Mesenteric fat pad (tissue), 1 donor: ENCODE data around the gene TRIM38. TPM values are rescaled to one million over a fixed set of nuclear protein-coding genes. Genes with fewer than 3 reads are reported as not detected.
"Not testable (repeated sequence)": the region's sequence is repeated elsewhere in the genome, so short reads cannot be mapped to it uniquely, and the experiment has no call there.

Experiments
- DNase-seq: peaks from one replicate; pipeline ENCODE4 v3.0.0-alpha.2; 2020; ENCODE audit warnings: low spot score
- long read RNA-seq: library from polyadenylated mRNA; unstranded; transcript quantifications from one replicate; pipeline ENCODE4 v2.0.0, GENCODE V29; 2020
- total RNA-seq: library from RNA; stranded (reverse); fragmentation: NEBNext Ultra II Directional; extraction: Animal tissue kit (Norgen Biotek cat#: 25700); gene quantifications from one replicate; pipeline ENCODE4 v1.2.1, GENCODE V29; 2021
- donor health status: DM: yes; HTN: yes; CAD: no.

Gene TRIM38
- total RNA-seq: 11.5 TPM
- long read RNA-seq, full-length matches to known transcripts: 32 of 58 reads
- long read RNA-seq, partial matches to known transcripts: 5 of 58 reads
- long read RNA-seq, other reads (novel, unspliced or antisense): 21 of 58 reads

- DNase-seq: no peak
These were observed at the start of gene TRIM38 for GRCh38 chr6:25962149-25963127. Gene TRIM38, plus strand, starts transcription at chr6:25962802. Its CDS starts 3,721 bp downstream, at chr6:25966523.

DNA sequence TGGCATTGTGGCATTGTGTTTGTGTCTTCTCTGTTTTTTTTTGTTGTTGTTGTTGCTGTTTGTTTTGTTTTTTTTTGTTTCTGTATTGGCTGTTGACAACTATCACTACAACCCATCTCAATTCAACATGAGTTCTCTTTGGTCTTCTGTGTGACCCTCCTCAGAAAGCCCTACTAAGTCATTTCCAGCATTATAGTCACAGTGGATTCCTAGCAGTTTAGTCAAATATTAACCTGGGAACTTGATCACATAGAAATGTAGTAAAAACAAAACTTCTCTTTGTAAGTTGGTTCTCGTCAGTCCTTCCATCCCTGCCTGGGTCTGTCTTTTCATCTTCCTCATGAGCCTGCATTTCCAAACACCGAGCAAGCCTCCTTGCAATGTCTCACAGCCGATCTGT is 48.9 kb upstream of the TRIM38 start:
- DNase-seq: no peak

DNA sequence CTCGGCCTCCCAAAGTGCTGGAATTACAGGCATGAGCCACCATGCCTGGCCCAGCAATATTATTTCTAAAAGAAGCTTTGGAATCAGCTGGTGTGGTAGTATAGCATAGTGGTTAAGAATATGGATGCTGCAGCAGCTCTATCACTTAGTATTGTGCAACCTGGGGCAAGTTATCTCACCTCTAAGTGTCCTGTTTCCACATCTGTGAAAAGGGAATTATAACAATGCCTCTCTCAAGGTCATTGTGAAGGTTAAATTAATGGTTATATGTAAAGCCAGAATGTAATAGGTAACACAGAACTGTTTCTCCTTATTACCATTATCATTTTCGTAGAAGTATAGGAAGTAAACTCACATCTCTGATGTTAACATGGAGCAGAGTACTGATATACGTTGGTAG is 46.3 kb upstream of the TRIM38 start:
- no peak for DNase-seq

DNA sequence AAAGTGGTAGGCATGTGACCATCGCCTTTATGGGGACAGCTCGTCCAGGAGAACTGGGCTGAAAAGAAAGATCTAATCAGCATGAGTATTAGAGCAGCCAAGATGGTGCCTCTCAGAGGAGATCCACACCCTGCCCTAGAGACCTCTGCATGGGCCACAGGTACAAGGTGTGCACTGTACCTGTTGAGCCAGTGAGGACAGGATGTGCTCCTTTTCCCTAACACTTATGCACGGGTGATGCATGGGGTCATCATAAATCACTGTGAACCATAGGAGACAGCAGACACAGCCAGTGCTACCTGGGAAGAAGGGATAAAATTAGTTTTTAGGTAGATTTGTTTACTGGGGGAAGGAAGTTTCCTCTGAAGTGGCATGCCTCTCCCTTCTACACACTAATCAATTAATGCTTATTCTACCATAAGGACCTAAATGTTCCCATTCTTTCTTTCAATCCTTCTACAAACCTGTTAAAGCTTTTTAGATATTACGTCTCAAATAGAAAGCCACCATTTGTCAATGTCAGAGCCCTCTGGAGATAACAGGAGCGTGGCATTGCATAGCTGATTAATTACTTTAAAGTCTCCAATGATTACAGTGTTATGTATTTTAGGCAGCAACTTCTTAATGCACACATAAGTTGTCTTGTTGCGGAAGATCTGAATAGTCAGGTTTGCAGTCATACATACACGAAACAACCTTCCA is 45.7 kb upstream of the TRIM38 start:
- no peak for DNase-seq

DNA sequence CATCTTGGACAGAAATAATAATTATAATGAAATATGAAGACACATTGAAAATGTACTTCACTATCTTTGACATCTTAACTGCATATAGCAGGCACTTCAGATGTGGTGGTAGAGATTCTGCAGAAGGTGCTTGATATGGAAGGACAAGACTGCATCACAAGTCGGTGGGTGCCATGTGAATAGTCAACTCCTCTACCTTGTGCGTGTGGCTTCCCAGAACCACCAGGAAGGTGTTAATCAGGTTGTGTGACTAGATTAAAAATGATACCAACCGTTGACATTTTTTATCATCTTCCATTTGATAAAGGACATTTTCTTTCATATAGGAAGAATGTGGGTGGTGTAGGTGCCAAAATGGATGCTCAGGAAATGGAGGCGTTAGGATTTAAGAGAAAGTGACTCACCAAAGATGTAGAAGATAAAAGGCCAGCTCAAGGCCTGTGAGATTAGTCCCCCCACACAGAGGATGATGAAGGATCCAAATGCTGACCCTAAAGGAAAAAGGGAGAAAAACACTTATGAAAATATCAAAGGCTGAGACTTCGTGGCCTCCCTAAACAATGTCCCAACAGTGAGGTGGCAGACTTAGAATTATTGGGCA is 44.4 kb upstream of the TRIM38 start:
- no peak for DNase-seq

GRCh38 chr6:25919657-25920056 is 42.9 kb upstream of the TRIM38 start:
- no peak for DNase-seq

DNA sequence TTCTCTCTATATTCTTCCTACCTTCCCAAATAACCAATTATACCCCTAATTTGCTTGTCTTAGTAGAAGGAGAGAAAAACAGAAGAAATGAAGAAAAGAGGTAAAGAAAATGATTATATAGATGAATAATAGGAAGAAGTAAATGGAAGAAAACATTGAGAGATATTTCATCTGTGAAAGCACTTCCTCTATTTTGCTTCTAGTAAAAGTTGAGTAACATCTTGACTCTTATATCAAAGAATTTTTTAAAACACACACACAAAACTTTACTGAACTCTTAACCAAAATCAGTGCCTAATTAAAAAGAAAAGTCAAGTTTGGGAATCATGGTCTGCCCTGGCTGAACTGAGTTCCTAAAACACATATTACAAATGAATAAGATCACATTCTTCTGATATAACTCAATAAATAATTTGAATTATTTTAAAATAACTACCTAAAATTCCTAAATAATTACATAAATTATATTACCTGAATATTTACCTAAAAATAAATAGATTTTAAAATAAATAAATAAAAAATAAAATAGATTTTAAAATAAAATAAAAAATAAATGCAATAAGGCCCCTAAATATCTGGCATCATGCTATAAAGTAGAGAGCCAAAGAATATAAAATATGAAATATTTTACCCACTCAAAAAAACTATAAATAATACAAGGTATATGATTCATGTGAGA is 40.9 kb upstream of the TRIM38 start:
- DNase-seq: no peak

- no peak for DNase-seq
These were observed 40.3 kb upstream of the TRIM38 start for GRCh38 chr6:25922301-25922700.

DNA sequence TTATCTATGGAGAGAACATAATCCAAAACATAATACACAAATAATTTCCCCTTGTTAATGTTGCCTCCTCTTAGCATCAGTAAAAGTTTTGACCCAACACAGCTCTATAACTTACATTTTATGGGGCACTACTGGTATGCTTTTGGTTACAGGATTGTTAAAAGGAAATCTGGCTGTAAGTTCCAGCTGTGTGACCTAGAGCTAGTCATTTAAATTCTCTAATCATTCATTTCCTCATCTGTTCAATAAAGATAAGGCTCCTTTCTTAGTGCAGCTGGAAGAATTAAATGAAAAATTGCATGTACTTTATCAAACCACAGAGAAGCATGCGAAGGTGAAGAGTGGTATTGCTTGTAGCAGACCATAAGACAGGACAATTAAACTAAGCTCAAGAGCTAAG is 36.7 kb upstream of the TRIM38 start:
- no peak for DNase-seq

DNA sequence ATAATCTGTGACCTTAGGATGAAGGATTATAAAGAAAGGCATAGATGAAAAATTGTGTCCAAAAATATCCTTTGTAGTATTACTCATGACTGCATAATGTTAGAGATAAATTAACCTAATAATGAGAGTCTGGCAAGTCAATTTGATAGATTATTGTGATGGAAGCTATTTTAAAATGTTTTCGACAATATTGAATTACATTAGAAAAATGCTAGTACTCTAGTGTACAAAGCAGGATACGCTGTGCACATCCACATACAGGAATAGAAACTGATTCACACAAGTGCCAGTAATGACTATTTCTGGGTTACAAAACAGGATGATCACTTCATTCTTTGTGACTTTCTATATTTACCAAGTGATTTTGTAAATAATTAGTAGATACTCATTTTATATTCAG is 35.4 kb upstream of the TRIM38 start:
- no peak for DNase-seq

DNA sequence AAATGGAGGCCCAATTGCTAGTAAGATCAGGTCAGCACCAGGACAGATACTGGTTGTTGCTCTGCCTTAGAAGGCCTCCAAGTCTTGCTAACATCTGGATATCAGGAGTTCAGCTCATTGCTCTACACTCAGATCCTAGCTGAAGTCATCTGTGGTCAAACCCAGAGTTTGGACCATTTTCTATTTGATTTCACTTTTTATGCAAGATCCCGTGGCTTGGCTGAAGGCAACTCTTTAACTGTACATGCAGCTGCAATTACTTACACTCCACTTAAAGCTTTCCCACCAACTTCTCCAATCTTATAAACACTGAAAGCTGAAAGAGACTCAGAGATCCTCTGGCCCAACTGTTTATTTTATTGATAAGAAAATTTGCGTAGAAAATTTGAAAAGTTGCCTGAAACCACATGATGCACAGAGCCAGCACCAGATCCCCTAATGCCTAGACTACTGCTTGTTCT is 34.8 kb upstream of the TRIM38 start:
- DNase-seq: no peak

DNA sequence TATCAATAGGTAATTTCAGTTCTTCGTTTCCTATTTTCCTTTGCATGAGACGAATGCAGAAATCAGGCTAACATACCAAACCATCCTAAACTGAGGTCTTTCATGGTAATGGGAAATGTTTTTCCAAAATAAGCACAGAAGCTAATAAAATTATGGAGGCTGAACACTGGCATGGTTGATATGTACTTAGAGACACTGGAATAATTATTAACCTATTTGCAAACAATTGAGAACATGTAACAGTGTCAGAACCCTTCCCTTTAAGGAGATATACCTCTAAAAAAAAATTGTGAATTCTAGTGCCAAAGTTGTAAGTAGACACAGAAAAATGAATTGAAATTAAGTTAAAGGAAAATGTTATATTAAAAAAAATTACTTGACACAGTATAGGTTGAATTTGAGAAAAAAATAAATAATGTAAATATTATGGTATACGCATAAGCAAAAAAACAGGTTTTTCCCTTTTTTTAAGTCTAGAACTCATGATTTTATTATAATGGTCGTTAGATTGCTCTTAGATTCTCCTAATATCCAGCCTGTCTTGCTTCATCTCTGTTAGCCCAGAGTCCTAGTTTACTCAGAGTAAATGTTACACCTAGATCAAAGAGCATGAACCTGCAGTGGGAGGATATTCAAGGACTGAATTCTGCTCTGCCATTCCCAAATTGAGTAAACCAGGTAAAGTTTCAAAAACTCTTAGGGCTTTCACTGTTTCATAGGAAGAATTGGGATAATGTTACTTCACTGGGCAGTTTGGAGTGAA is 33.9 kb upstream of the TRIM38 start:
- no peak for DNase-seq

DNA sequence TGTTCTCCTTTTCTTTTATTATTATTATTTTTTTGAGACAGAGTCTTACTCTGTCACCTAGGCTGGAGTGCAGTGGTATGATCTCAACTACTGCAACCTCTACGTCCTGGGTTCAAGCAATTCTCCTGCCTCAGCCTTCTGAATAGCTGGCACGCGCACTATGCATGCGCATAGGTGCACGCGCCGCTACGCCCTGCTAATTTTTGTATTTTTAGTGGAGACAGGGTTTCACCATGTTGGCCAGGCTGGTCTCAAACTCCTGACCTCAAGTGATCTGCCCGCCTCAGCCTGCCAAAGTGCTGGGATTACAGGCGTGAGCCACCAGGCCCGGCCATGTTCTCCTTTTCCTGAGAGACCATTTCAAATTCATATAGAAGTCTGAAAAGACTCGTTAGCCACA is 32.8 kb upstream of the TRIM38 start:
- DNase-seq: not testable (repeated sequence)

DNA sequence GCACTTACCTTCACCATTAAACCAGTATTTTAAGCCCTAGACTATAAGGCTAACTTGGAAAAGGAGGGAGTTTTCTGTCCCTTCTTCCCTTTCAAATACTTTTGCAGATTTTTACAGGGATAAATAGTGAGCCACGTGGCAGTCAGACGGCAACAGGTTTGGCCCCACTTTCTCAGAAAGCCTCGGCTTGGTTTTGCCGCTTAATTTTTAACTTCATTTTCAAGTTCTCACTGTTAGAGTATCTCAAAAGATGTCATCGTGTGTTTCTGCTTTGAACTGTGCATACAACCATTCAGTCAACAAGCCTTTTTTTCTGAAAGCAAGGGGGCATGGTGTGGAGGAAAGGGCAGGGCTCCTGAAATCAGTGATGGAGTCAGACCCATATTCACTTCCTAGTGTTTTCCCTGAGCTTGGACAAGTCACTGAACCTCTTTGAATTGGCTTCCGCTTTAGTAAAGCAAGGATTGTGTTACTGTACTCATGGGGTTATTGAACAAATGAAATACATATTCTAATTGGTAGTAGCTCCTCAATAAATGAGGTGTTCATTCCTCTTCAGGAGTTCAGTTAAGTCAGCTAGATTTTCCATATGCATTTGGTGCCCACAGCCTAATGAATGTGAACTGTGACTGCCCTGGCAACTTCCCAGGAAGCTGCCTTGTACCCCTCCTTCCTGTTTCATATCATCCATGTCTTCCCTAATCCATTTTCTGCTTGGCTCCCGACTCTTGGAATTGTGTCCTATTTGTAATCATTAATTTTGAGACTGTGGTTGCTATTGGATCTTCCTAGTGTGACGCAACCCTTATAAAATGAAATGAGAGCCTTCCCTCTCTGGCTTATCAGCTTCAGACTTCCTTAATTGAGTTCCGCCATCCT is 31.8 kb upstream of the TRIM38 start, which contains the start of gene SLC17A2:
Gene SLC17A2 (minus strand): TSS at position 160 of the 879 bp plus-strand sequence. CDS start 4,895 bp downstream, outside the sequence.
- no peak for DNase-seq

- DNase-seq: no peak
These were observed 31.2 kb upstream of the TRIM38 start for GRCh38 chr6:25931411-25931709.

DNA sequence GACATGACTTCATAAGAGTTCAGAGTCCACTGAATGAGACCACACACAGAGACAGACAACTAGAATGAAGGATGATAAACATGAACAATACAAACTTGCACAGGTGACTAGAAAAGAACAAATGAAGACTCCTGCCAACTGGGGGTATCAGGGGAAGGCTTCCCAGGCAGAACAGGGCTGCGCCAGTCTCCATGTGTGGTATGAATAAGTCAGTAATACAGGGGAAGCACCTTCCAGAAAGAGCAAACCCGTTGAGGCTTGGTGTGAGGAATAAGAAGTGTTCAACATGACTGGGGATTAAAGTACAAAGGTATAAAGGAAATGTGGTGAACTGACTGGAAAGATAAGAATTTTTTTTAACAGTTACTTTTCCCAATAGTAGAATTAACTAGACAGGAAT is 28.4 kb upstream of the TRIM38 start:
- DNase-seq: no peak

DNA sequence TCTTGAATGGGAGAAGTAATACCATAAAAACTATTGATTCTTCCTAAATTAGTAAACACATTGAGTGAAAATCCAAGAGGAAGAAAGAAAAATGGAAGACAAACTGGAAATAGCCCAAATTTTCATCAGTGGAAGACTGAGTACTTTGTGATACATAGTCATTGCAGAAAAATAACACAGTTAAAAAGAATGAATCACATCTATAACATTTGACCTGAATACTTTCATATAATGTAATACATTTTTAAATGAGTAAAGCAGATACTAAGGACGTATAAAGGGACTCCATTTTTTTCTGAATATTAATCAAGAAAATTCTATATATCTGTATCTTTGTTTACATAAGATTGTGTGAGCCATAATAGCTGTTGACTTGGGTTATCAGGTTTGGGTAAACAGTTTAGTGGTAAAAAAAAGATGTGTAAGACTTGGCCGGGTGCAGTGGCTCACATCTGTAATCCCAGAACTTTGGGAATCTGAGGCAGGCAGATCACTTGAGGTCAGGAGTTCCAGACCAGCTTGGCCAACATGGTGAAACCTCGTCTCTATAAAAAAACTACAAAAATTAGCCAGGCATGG is 27.8 kb upstream of the TRIM38 start:
- DNase-seq: no peak

- no peak for DNase-seq
These were observed 26.6 kb upstream of the TRIM38 start for GRCh38 chr6:25935953-25936352.

DNA sequence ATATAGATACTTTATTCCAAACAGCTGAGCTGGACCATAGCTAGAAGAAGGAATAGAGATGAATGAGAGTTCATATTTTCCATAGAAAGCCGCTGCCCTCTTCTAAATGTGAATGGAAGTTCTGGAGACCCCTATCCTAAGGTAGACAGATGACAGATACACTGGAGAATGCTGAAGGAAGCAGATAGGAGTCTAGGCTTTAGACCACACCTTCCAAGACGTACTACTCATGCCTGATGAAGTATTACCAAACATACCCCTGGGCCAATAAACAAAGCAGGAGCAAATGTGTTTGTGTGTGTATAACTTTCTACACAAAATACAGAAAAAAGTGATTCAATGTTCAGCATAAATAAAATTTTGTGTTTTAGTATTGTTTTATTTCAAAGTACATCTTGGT is 23.0 kb upstream of the TRIM38 start:
- no peak for DNase-seq
